Osteoblast (primary cell): ENCODE results near the gene PLIN3. TPM values are rescaled to one million over a fixed set of nuclear protein-coding genes. Genes with fewer than 3 reads are reported as not detected.

Source experiments
- DNase-seq: peaks from one replicate; pipeline ENCODE4 v3.0.0; 2011; ENCODE audit warnings: low spot score, mixed read lengths; ENCODE audit not compliant: insufficient read length; ENCODE audit errors: missing footprints
- H2AFZ ChIP-seq: 2 replicates; pipeline ENCODE4 v1.6.0; 2011; ENCODE audit warnings: mild to moderate bottlenecking, low read length
- H3K27ac ChIP-seq: 2 replicates; pipeline ENCODE4 v1.5.1; 2011; ENCODE audit warnings: mild to moderate bottlenecking, low read depth, low read length, moderate library complexity
- H3K27me3 ChIP-seq: 2 replicates; pipeline ENCODE4 v1.6.0; 2012; ENCODE audit warnings: mild to moderate bottlenecking, control low read depth, inconsistent platforms, low read length, moderate library complexity; ENCODE audit not compliant: insufficient read depth
- H3K36me3 ChIP-seq: 2 replicates; pipeline ENCODE4 v1.5.1; 2011; ENCODE audit warnings: mild to moderate bottlenecking, low read length, control low read depth, moderate library complexity; ENCODE audit not compliant: insufficient read depth
- H3K4me1 ChIP-seq: 2 replicates; pipeline ENCODE4 v1.5.1; 2011; ENCODE audit warnings: mild to moderate bottlenecking, low read length, control low read depth, moderate library complexity; ENCODE audit not compliant: insufficient read depth
- H3K4me2 ChIP-seq: 2 replicates; pipeline ENCODE4 v1.6.0; 2011; ENCODE audit warnings: mild to moderate bottlenecking, low read length; ENCODE audit not compliant: insufficient read depth
- H3K4me3 ChIP-seq: fragments of 200-600 bp; sonication (generic); 3 replicates; pipeline ENCODE4 v1.5.1; 2012; ENCODE audit warnings: mild to moderate bottlenecking, low read length, inconsistent platforms; ENCODE audit not compliant: insufficient read depth
- H3K79me2 ChIP-seq: 2 replicates; pipeline ENCODE4 v1.6.0; 2012; ENCODE audit warnings: mild to moderate bottlenecking, low read length, control low read depth, inconsistent platforms; ENCODE audit not compliant: insufficient read depth
- H3K9me3 ChIP-seq: 2 replicates; pipeline ENCODE4 v1.5.1; 2011; ENCODE audit warnings: low read depth, low read length, control low read depth
- H4K20me1 ChIP-seq: 2 replicates; pipeline ENCODE4 v1.6.0; 2012; ENCODE audit warnings: mild to moderate bottlenecking, low read length, control low read depth; ENCODE audit not compliant: insufficient read depth
- CTCF ChIP-seq: IDR thresholded peaks from 2 replicates; pipeline ENCODE4 v1.5.1; 2011; ENCODE audit warnings: mild to moderate bottlenecking, low read depth, low read length, moderate library complexity; ENCODE audit errors: extremely low read depth
- total RNA-seq: library from RNA; depleted of rRNA; stranded (reverse); fragments of >200 nt; gene quantifications from 2 replicates; pipeline ENCODE4 v1.2.3, GENCODE V29; 2012

PLIN3 gene
- total RNA-seq, 1 donor = 260 TPM

- Histone ChIP-seq H3K27ac (no peak overlapping the region), H3K36me3 (no peaks in the 10 kb centered on the region), H3K27me3 (no peaks in the 10 kb centered on the region), H3K79me2 (no peaks in the 10 kb centered on the region), H2AFZ (no peak overlapping the region), H4K20me1 (no peaks in the 10 kb centered on the region), H3K9me3 (no peaks in the 10 kb centered on the region), H3K4me2 (no peak overlapping the region), H3K4me1 (no peaks in the 10 kb centered on the region), H3K4me3 (no peak overlapping the region)
- TF ChIP-seq CTCF = no peak
- no peak for DNase-seq
Observed at GRCh38 chr19:4802711-4803110, 64.8 kb downstream of the PLIN3 start.

GRCh38 chr19:4801085-4801619 lies 66.3 kb downstream of the PLIN3 start:
- H3K4me1 ChIP-seq = no peaks in the 10 kb centered on the region
- TF ChIP-seq CTCF = no peak

GRCh38 chr19:4800591-4801081 lies 66.8 kb downstream of the PLIN3 start:
- no peaks in the 10 kb centered on the region for H3K9me3 ChIP-seq
- H3K27me3 ChIP-seq = no peaks in the 10 kb centered on the region
- H3K36me3 ChIP-seq = peaks cover 6% of the 10 kb centered on the region
- H4K20me1 ChIP-seq = peaks cover 6% of the 10 kb centered on the region
- TF ChIP-seq CTCF = no peak
- H2AFZ ChIP-seq = no peak overlapping the region
- H3K27ac ChIP-seq = no peak overlapping the region
- H3K79me2 ChIP-seq = peaks cover 12% of the 10 kb centered on the region
- no peak overlapping the region for H3K4me2 ChIP-seq
- no peak overlapping the region for H3K4me3 ChIP-seq
- peaks cover 1% of the 10 kb centered on the region for H3K4me1 ChIP-seq
- DNase-seq = no peak

More at GRCh38 chr19:4801085-4801619, 66.3 kb downstream of the PLIN3 start:
- Histone ChIP-seq H3K79me2 (peaks cover 7% of the 10 kb centered on the region), H3K36me3 (peaks cover 6% of the 10 kb centered on the region), H4K20me1 (peaks cover 6% of the 10 kb centered on the region), H3K27me3 (no peaks in the 10 kb centered on the region), H3K4me3 (no peak overlapping the region), H3K9me3 (no peaks in the 10 kb centered on the region), H3K4me2 (no peak overlapping the region), H3K27ac (no peak overlapping the region), H2AFZ (no peak overlapping the region)
- no peak for DNase-seq

GRCh38 chr19:4795400-4795799 lies 72.1 kb downstream of the PLIN3 start:
- Histone ChIP-seq H3K9me3 (no peaks in the 10 kb centered on the region), H4K20me1 (peaks cover 12% of the 10 kb centered on the region), H3K27me3 (no peaks in the 10 kb centered on the region), H3K4me1 (peaks cover 15% of the 10 kb centered on the region), H3K36me3 (peaks cover 32% of the 10 kb centered on the region), H2AFZ (no peak overlapping the region), H3K79me2 (peaks cover 52% of the 10 kb centered on the region), H3K27ac (no peak overlapping the region), H3K4me2 (no peak overlapping the region), H3K4me3 (no peak overlapping the region)
- TF ChIP-seq CTCF = no peak
- DNase-seq = no peak
